GM21737 (cell line): Measurements from ENCODE around the gene ARL17B.
"Not testable (repeated sequence)": the region's sequence is repeated elsewhere in the genome, so short reads cannot be mapped to it uniquely, and the experiment has no call there.

Source experiments
- ATAC-seq: cut with Tn5 transposase; IDR thresholded peaks from one replicate; pipeline ENCODE4 v1.9.1; 2021; ENCODE audit warnings: mild to moderate bottlenecking, moderate library complexity; ENCODE audit not compliant: unreplicated experiment

ARL17B gene

GRCh38 chr17:46361755-46362154, at the start of gene ARL17B:
Gene ARL17B, minus strand, starts transcription at chr17:46361766. Its CDS starts 3,369 bp downstream, at chr17:46358397.
- peak; percentile 95 for ATAC-seq

GRCh38 chr17:46409864-46410263, 48.3 kb upstream of the ARL17B start:
- ATAC-seq: not testable (repeated sequence)

GRCh38 chr17:46407155-46407554, 45.6 kb upstream of the ARL17B start:
- ATAC-seq: not testable (repeated sequence)

GRCh38 chr17:46401033-46401787, 39.6 kb upstream of the ARL17B start:
- ATAC-seq: not testable (repeated sequence)

- ATAC-seq: not testable (repeated sequence)
These were observed 39.0 kb upstream of the ARL17B start for GRCh38 chr17:46400543-46400942.

- not testable (repeated sequence) for ATAC-seq
These were observed 38.4 kb upstream of the ARL17B start for GRCh38 chr17:46399993-46400392.

GRCh38 chr17:46396292-46396691, 34.7 kb upstream of the ARL17B start:
- not testable (repeated sequence) for ATAC-seq

GRCh38 chr17:46393702-46394101, 32.1 kb upstream of the ARL17B start:
- not testable (repeated sequence) for ATAC-seq

- not testable (repeated sequence) for ATAC-seq
These were observed 23.9 kb upstream of the ARL17B start for GRCh38 chr17:46385491-46385890.

GRCh38 chr17:46383118-46383517, 21.6 kb upstream of the ARL17B start:
- not testable (repeated sequence) for ATAC-seq

- ATAC-seq: peak; percentile 39
These were observed 11.9 kb upstream of the ARL17B start for GRCh38 chr17:46373418-46373817.

GRCh38 chr17:46372236-46373229, 11.0 kb upstream of the ARL17B start:
- peak; percentile 77 for ATAC-seq

- ATAC-seq: not testable (repeated sequence)
These were observed 6.0 kb upstream of the ARL17B start for GRCh38 chr17:46367520-46367919.

GRCh38 chr17:46361145-46361735, 326 bp downstream of the ARL17B start:
- ATAC-seq: peak; percentile 40

GRCh38 chr17:46353856-46354255, 7.7 kb downstream of the ARL17B start:
- not testable (repeated sequence) for ATAC-seq

GRCh38 chr17:46349060-46349459, 12.5 kb downstream of the ARL17B start:
- not testable (repeated sequence) for ATAC-seq

GRCh38 chr17:46348345-46348744, 13.2 kb downstream of the ARL17B start:
- not testable (repeated sequence) for ATAC-seq

- ATAC-seq: not testable (repeated sequence)
These were observed 19.4 kb downstream of the ARL17B start for GRCh38 chr17:46342131-46342530.

- ATAC-seq: not testable (repeated sequence)
These were observed 20.3 kb downstream of the ARL17B start for GRCh38 chr17:46341220-46341619.

GRCh38 chr17:46294831-46295230, 66.7 kb downstream of the ARL17B start, which contains the start of gene LRRC37A:
Gene LRRC37A, plus strand, starts transcription at chr17:46295131. Its CDS starts 3 bp downstream, at chr17:46295134.
- ATAC-seq: not testable (repeated sequence)

- not testable (repeated sequence) for ATAC-seq
These were observed 69.9 kb downstream of the ARL17B start for GRCh38 chr17:46291618-46292017.
